ENCODE data around the gene BRMS1L. TPM values are rescaled to one million over a fixed set of nuclear protein-coding genes. Genes with fewer than 3 reads are reported as not detected.
A peak's percentile ranks its signal among the peaks of the same experiment; 100 is the strongest.

BRMS1L gene
- total RNA-seq, 2 experiments from 2014 or later = 6.1 to 9.2 TPM

GRCh38 chr14:35879151-35879648 lies 53.1 kb downstream of the BRMS1L start:
- intact Hi-C loops (cut with DNase I, micrococcal nuclease) = loop anchor here (1.0 to 2.0 kb wide), 2 partner anchors 495 to 496 kb away; no protein-coding TSS in a partner anchor
- no peaks in the 10 kb centered on the region for H3K4me1 Mint-ChIP-seq (ENCODE audit: low read depth)
- no peak overlapping the region for H3K4me3 Mint-ChIP-seq
- ATAC-seq (ENCODE audit: poor library complexity) (no peak), DNase-seq (no peak)
- POLR2A ChIA-PET = no interaction called here
- no peak overlapping the region for H3K27ac Mint-ChIP-seq
- Histone ChIP-seq H3K27ac (ENCODE audit: low read depth in 1 of 2, low read length in 2 of 2) (no peak overlapping the region), H3K4me1 (ENCODE audit: insufficient read depth, low read length) (no peaks in the 10 kb centered on the region), H3K9me3 (ENCODE audit: control insufficient read depth in 1 of 2, insufficient read depth in 1 of 2, low read length in 2 of 2) (no peaks in the 10 kb centered on the region), H3K27me3 (ENCODE audit: control insufficient read depth in 1 of 2, insufficient read depth in 2 of 2, low read length in 2 of 2) (no peaks in the 10 kb centered on the region), H3K36me3 (ENCODE audit: insufficient read depth, low read length) (no peaks in the 10 kb centered on the region), H3K4me3 (ENCODE audit: low read length) (no peak overlapping the region)
- TF ChIP-seq CTCF (IDR thresholded peaks at IDR 0.05) = no peak
- CTCF ChIA-PET = interaction anchor here (0.9 to 1.2 kb wide), 3 partner anchors 9 to 495 kb away, joined by 4 to 9 read pairs (median 8); no protein-coding TSS in a partner anchor
- no peaks in the 10 kb centered on the region for H3K36me3 Mint-ChIP-seq (ENCODE audit: low read depth)
- H3K9me3 Mint-ChIP-seq = no peaks in the 10 kb centered on the region
- no peaks in the 10 kb centered on the region for H3K27me3 Mint-ChIP-seq

GRCh38 chr14:35879654-35880249 lies 53.6 kb downstream of the BRMS1L start:
- no peaks in the 10 kb centered on the region for H3K9me3 ChIP-seq (ENCODE audit: control insufficient read depth in 1 of 2, insufficient read depth in 1 of 2, low read length in 2 of 2)
- ChIA-PET CTCF (interaction anchor here (0.9 to 1.2 kb wide), 3 partner anchors 10 to 495 kb away, joined by 4 to 9 read pairs (median 8); no protein-coding TSS in a partner anchor), POLR2A (interaction anchor here (1.2 kb wide), 1 partner anchor 54 kb away, joined by 4 read pairs; the partner anchor contains the start of gene BRMS1L)
- H3K4me1 ChIP-seq (ENCODE audit: insufficient read depth, low read length) = no peaks in the 10 kb centered on the region
- no peak overlapping the region for H3K4me3 Mint-ChIP-seq
- ATAC-seq (ENCODE audit: poor library complexity) (no peak), DNase-seq (peak in 3 of 14 experiments; percentile 10 to 36 (median 23))
- H3K36me3 ChIP-seq (ENCODE audit: insufficient read depth, low read length) = no peaks in the 10 kb centered on the region
- no peaks in the 10 kb centered on the region for H3K27me3 Mint-ChIP-seq
- no peaks in the 10 kb centered on the region for H3K27me3 ChIP-seq (ENCODE audit: control insufficient read depth in 1 of 2, insufficient read depth in 2 of 2, low read length in 2 of 2)
- H3K27ac ChIP-seq (ENCODE audit: low read depth in 1 of 2, low read length in 2 of 2) = no peak overlapping the region
- H3K27ac Mint-ChIP-seq = no peak overlapping the region
- intact Hi-C loops (cut with DNase I, micrococcal nuclease) = loop anchor here (1.0 to 10.0 kb wide), 7 partner anchors 191 to 1065 kb away; no protein-coding TSS in a partner anchor
- peak; percentile 50 for TF ChIP-seq CTCF (IDR thresholded peaks at IDR 0.05)
- no peaks in the 10 kb centered on the region for H3K4me1 Mint-ChIP-seq (ENCODE audit: low read depth)
- H3K9me3 Mint-ChIP-seq = no peaks in the 10 kb centered on the region
- no peaks in the 10 kb centered on the region for H3K36me3 Mint-ChIP-seq (ENCODE audit: low read depth)
- no peak overlapping the region for H3K4me3 ChIP-seq (ENCODE audit: low read length)

GRCh38 chr14:35881280-35881679 lies 55.1 kb downstream of the BRMS1L start:
- ATAC-seq (ENCODE audit: poor library complexity) = no peak
- DNase-seq = no peak
- TF ChIP-seq CTCF (IDR thresholded peaks at IDR 0.05) = no peak
- intact Hi-C loops (cut with DNase I, micrococcal nuclease) = loop anchor here (2.0 to 10.0 kb wide), 5 partner anchors 190 to 1064 kb away; no protein-coding TSS in a partner anchor
- Histone ChIP-seq H3K27me3 (ENCODE audit: control insufficient read depth in 1 of 2, insufficient read depth in 2 of 2, low read length in 2 of 2) (no peaks in the 10 kb centered on the region), H3K9me3 (ENCODE audit: control insufficient read depth in 1 of 2, insufficient read depth in 1 of 2, low read length in 2 of 2) (no peaks in the 10 kb centered on the region), H3K36me3 (ENCODE audit: insufficient read depth, low read length) (no peaks in the 10 kb centered on the region), H3K4me1 (ENCODE audit: insufficient read depth, low read length) (no peaks in the 10 kb centered on the region), H3K4me3 (ENCODE audit: low read length) (no peak overlapping the region), H3K27ac (ENCODE audit: low read depth in 1 of 2, low read length in 2 of 2) (no peak overlapping the region)
- H3K27ac Mint-ChIP-seq = no peak overlapping the region
- no peak overlapping the region for H3K4me3 Mint-ChIP-seq
- POLR2A ChIA-PET = no interaction called here
- no peaks in the 10 kb centered on the region for H3K36me3 Mint-ChIP-seq (ENCODE audit: low read depth)
- no peaks in the 10 kb centered on the region for H3K9me3 Mint-ChIP-seq
- H3K27me3 Mint-ChIP-seq = no peaks in the 10 kb centered on the region
- CTCF ChIA-PET = interaction anchor here (0.7 to 1.2 kb wide), 2 partner anchors 12 to 109 kb away, joined by 3 read pairs; no protein-coding TSS in a partner anchor
- H3K4me1 Mint-ChIP-seq (ENCODE audit: low read depth) = no peaks in the 10 kb centered on the region
